ENCODE measurements around the gene CKS2.

Gene CKS2

GRCh38 chr9:89352874-89353649, 42.1 kb downstream of the CKS2 start:
- ChIA-PET POLR2A (ENCODE audit: low non-redundant PET) (no interaction called here), CTCF (no interaction called here)
- TF ChIP-seq, protein P1, sequence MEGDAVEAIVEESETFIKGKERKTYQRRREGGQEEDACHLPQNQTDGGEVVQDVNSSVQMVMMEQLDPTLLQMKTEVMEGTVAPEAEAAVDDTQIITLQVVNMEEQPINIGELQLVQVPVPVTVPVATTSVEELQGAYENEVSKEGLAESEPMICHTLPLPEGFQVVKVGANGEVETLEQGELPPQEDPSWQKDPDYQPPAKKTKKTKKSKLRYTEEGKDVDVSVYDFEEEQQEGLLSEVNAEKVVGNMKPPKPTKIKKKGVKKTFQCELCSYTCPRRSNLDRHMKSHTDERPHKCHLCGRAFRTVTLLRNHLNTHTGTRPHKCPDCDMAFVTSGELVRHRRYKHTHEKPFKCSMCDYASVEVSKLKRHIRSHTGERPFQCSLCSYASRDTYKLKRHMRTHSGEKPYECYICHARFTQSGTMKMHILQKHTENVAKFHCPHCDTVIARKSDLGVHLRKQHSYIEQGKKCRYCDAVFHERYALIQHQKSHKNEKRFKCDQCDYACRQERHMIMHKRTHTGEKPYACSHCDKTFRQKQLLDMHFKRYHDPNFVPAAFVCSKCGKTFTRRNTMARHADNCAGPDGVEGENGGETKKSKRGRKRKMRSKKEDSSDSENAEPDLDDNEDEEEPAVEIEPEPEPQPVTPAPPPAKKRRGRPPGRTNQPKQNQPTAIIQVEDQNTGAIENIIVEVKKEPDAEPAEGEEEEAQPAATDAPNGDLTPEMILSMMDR (conservative IDR thresholded peaks at IDR 0.05; ENCODE audit: low read depth) = no peak
- H3K27ac ChIP-seq = no peak overlapping the region
- DNase-seq (ENCODE audit: low spot score) = no peak

GRCh38 chr9:89353989-89354388, 43.0 kb downstream of the CKS2 start:
- TF ChIP-seq, protein P1 (conservative IDR thresholded peaks at IDR 0.05; ENCODE audit: low read depth) = no peak
- ChIA-PET POLR2A (ENCODE audit: low non-redundant PET) (interaction anchor here (0.8 kb wide), 1 partner anchor 8 kb away, joined by 3 read pairs; no protein-coding TSS in a partner anchor), CTCF (interaction anchor here (0.6 kb wide), 2 partner anchors 80 to 295 kb away, joined by 3 read pairs; no protein-coding TSS in a partner anchor)
- no peak overlapping the region for H3K27ac ChIP-seq
- DNase-seq (ENCODE audit: low spot score) = no peak

DNA sequence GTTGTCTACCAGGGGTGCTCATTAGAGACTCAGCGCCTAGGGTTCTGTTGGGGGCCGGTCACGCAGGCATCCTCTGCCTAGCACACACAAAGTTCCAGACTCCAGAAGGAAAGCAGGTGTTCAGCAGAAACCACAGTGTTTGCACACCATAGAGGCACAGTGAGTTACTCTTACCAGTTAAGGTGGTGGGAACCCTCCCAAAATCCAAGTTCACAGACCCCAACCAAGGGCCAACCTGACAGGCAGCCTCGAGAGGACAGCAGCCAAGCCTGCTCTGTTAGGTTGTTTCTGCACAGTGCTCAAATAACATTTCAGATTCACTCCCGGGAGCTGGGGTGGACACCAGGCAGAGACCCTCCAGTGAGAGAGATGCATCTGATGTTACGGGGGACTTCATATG, 43.5 kb downstream of the CKS2 start:
- no peak overlapping the region for H3K27ac ChIP-seq
- TF ChIP-seq, protein P1 (conservative IDR thresholded peaks at IDR 0.05; ENCODE audit: low read depth) = no peak
- POLR2A ChIA-PET (ENCODE audit: low non-redundant PET) = interaction anchor here (0.8 kb wide), 1 partner anchor 9 kb away, joined by 3 read pairs; no protein-coding TSS in a partner anchor
- CTCF ChIA-PET = interaction anchor here (0.6 kb wide), 1 partner anchor 295 kb away, joined by 3 read pairs; no protein-coding TSS in a partner anchor
- DNase-seq (ENCODE audit: low spot score) = no peak

GRCh38 chr9:89356782-89357181, 45.8 kb downstream of the CKS2 start:
- ChIA-PET CTCF (no interaction called here), POLR2A (ENCODE audit: low non-redundant PET) (no interaction called here)
- no peak for DNase-seq (ENCODE audit: low spot score)
- TF ChIP-seq, protein P1 (conservative IDR thresholded peaks at IDR 0.05; ENCODE audit: low read depth) = no peak
- H3K27ac ChIP-seq = no peak overlapping the region

DNA sequence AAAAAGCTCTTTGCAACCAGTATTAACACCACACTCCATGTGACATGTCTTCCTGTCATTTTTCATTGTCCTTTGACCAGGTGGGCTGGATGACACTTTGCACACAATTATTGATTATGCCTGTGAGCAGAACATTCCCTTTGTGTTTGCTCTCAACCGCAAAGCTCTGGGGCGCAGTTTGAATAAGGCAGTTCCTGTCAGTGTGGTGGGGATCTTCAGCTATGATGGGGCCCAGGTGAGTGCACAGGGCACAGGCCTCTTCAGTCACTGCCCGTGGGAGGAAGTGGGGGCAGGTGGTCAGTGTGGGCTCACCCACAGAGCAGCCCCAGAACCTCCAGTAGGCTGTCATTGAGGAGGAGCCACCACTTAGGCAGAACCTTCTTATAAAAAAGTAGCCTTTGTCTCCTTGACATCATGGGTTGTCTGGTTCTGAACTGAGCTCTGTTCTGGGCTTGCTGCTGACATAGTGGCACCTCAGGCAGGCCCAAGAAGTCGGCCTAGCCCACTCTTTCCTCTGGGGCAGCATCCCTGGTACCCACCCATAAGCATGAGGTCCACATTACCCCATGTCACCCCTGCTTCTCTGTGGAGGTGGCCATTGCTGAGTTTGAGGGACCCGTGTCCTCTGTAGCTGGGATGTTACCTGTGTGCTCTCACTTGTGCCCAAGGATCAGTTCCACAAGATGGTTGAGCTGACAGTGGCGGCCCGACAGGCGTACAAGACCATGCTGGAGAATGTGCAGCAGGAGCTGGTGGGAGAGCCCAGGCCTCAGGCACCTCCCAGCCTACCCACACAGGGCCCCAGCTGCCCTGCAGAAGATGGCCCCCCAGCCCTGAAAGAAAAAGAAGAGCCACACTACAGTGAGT, 46.6 kb downstream of the CKS2 start:
- ChIA-PET CTCF (no interaction called here), POLR2A (ENCODE audit: low non-redundant PET) (no interaction called here)
- no peak overlapping the region for H3K27ac ChIP-seq
- no peak for DNase-seq (ENCODE audit: low spot score)
- TF ChIP-seq, protein P1 (conservative IDR thresholded peaks at IDR 0.05; ENCODE audit: low read depth) = no peak

DNA sequence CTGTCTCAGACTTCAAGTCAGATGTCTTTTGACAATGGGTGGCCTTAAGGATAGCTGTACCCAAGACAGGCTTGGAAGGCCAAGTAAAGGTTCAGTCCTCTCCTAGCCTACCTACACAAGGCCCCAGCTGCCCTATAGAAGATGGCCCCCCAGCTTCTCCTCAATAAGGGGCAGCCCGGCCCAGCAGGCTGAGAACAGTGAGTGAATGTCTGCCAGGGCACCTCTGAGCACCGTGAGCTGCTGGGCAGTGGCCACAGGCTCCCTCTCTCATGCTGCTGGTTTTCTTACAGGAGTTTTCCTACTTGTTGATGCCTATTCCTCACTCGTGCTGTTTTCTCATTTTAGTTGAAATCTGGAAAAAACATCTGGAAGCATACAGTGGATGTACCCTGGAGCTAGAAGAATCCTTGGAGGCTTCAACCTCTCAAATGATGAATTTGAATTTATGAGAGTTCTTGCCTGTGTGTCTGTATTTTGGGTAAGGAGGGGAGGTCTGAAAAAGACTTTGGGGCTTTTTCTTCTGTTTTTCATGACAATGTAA, 47.5 kb downstream of the CKS2 start:
- ChIA-PET CTCF (no interaction called here), POLR2A (ENCODE audit: low non-redundant PET) (interaction anchor here (0.6 kb wide), 1 partner anchor 11 kb away, joined by 9 read pairs; no protein-coding TSS in a partner anchor)
- TF ChIP-seq, protein P1 (conservative IDR thresholded peaks at IDR 0.05; ENCODE audit: low read depth) = no peak
- DNase-seq (ENCODE audit: low spot score) = no peak
- no peak overlapping the region for H3K27ac ChIP-seq

Measured in RWPE1 (cell line).